Glutamatergic neuron (in vitro differentiated cells): Measurements from ENCODE around the gene PARP3. TPM values are rescaled to one million over a fixed set of nuclear protein-coding genes. Genes with fewer than 3 reads are reported as not detected.

Source experiments
- DNase-seq: peaks from one replicate; pipeline ENCODE4 v3.0.0; 2022
- H3K27ac Mint-ChIP-seq: one replicate; pipeline ENCODE4 v1.8.0; 2020; ENCODE audit warnings: mild to moderate bottlenecking, mixed read lengths, inconsistent platforms; ENCODE audit not compliant: unreplicated experiment
- H3K27me3 Mint-ChIP-seq: one replicate; pipeline ENCODE4 v1.8.0; 2020; ENCODE audit warnings: mild to moderate bottlenecking, moderate library complexity, mixed read lengths, inconsistent platforms; ENCODE audit not compliant: unreplicated experiment
- H3K36me3 Mint-ChIP-seq: one replicate; pipeline ENCODE4 v1.8.0; 2020; ENCODE audit warnings: mild to moderate bottlenecking, mixed read lengths, inconsistent platforms; ENCODE audit not compliant: unreplicated experiment
- H3K4me1 Mint-ChIP-seq: one replicate; pipeline ENCODE4 v1.8.0; 2020; ENCODE audit warnings: mild to moderate bottlenecking, low read depth, mixed read lengths, inconsistent platforms; ENCODE audit not compliant: unreplicated experiment
- H3K4me3 Mint-ChIP-seq: one replicate; pipeline ENCODE4 v1.8.0; 2020; ENCODE audit warnings: mild to moderate bottlenecking, mixed read lengths, inconsistent platforms; ENCODE audit not compliant: unreplicated experiment
- H3K9me3 Mint-ChIP-seq: one replicate; pipeline ENCODE4 v1.8.0; 2020; ENCODE audit warnings: mild to moderate bottlenecking, moderate library complexity, mixed read lengths, inconsistent platforms; ENCODE audit not compliant: unreplicated experiment
- total RNA-seq: library from RNA; stranded (reverse); fragmentation: NEBNext Ultra II Directional; extraction: Animal tissue kit (Norgen Biotek cat#: 25700); gene quantifications from one replicate; pipeline ENCODE4 v1.2.1, GENCODE V29; 2021; ENCODE audit not compliant: unreplicated experiment
- TF ChIP-seq, protein P1 (sequence below): fragments of 200-600 bp; sonication (generic); IDR thresholded peaks from one replicate; pipeline ENCODE4 v1.5.0; 2021; ENCODE audit not compliant: partially characterized antibody, unreplicated experiment

Gene PARP3
- total RNA-seq, 1 donor from 2014 or later: 3.8 TPM

DNA sequence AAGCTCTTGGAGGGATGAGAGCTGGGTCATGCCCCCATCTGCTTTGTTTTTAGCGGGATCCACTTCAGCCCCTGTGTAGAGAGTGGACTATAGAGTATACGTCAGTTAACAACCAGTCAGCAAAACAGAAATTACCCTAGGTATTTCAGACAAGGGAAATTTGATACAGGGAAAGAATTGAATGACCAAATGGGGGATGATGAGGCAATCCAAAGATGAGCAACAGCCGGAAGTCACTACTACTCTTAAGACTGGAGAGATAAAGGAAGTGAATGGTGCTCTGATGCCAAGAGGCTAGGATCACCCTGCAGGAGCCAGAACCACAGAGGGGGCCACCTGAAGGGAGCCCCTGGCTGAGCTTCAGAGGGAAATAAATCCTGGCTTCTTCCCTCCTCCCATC lies 11.3 kb downstream of the PARP3 start:
- Mint-ChIP-seq H3K4me3 (no peak overlapping the region), H3K27me3 (peaks cover 27% of the 10 kb centered on the region)
- TF ChIP-seq, protein P1, sequence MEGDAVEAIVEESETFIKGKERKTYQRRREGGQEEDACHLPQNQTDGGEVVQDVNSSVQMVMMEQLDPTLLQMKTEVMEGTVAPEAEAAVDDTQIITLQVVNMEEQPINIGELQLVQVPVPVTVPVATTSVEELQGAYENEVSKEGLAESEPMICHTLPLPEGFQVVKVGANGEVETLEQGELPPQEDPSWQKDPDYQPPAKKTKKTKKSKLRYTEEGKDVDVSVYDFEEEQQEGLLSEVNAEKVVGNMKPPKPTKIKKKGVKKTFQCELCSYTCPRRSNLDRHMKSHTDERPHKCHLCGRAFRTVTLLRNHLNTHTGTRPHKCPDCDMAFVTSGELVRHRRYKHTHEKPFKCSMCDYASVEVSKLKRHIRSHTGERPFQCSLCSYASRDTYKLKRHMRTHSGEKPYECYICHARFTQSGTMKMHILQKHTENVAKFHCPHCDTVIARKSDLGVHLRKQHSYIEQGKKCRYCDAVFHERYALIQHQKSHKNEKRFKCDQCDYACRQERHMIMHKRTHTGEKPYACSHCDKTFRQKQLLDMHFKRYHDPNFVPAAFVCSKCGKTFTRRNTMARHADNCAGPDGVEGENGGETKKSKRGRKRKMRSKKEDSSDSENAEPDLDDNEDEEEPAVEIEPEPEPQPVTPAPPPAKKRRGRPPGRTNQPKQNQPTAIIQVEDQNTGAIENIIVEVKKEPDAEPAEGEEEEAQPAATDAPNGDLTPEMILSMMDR: no peak

DNA sequence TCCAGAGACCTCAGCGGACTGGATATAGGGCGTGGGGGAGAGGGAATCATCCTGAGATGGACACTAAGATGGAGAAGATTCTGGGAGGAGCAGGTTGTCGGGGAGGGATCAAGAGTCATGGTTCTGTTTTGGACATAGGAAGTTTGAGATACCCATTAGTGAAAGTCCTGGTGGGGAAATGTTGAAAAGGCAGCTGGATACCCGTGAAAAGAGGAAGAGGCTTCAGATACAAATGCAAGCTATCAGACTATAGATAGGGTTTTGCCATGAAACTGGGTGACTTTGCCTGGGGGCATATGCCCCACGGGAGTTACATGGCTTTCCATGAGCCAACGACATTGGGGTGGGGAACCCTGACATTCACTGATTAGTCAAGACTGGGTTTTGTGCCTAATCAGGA lies 11.9 kb downstream of the PARP3 start:
- Mint-ChIP-seq H3K36me3 (peaks cover 5% of the 10 kb centered on the region), H3K27ac (peak overlapping the region; percentile 59), H3K4me3 (peak overlapping the region; percentile 65), H3K9me3 (peaks cover 31% of the 10 kb centered on the region), H3K4me1 (peaks cover 20% of the 10 kb centered on the region), H3K27me3 (peaks cover 24% of the 10 kb centered on the region)
- TF ChIP-seq, protein P1: no peak
- no peak for DNase-seq

More for the DNA sequence above, 11.3 kb downstream of the PARP3 start:
- Mint-ChIP-seq H3K9me3 (peaks cover 33% of the 10 kb centered on the region), H3K4me1 (peaks cover 20% of the 10 kb centered on the region), H3K36me3 (peaks cover 5% of the 10 kb centered on the region), H3K27ac (peak overlapping the region; percentile 10)
- DNase-seq: no peak

DNA sequence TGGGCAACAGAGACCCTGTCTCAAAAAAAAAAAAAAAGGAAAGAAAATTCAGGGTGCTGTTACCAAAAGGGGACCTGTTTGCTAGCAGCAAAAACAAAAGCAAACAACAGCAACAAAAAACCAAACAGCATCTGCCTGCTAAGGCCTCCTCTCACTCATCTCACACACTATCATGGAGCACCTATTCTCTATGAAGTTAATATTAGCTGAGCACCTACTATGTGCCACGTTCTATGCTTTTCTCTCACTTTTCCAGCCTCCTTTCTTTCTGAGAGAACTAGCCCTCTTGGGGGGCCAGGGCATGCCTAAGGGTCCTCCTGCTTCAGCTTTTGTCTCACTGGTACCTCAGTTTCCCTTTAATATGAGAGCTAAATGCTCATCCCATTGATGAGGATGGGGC lies 12.6 kb downstream of the PARP3 start:
- peaks cover 21% of the 10 kb centered on the region for H3K4me1 Mint-ChIP-seq
- peaks cover 24% of the 10 kb centered on the region for H3K27me3 Mint-ChIP-seq
- peaks cover 31% of the 10 kb centered on the region for H3K9me3 Mint-ChIP-seq
- H3K4me3 Mint-ChIP-seq: no peak overlapping the region
- no peak for DNase-seq
- TF ChIP-seq, protein P1: no peak
- H3K27ac Mint-ChIP-seq: no peak overlapping the region
- peaks cover 5% of the 10 kb centered on the region for H3K36me3 Mint-ChIP-seq

DNA sequence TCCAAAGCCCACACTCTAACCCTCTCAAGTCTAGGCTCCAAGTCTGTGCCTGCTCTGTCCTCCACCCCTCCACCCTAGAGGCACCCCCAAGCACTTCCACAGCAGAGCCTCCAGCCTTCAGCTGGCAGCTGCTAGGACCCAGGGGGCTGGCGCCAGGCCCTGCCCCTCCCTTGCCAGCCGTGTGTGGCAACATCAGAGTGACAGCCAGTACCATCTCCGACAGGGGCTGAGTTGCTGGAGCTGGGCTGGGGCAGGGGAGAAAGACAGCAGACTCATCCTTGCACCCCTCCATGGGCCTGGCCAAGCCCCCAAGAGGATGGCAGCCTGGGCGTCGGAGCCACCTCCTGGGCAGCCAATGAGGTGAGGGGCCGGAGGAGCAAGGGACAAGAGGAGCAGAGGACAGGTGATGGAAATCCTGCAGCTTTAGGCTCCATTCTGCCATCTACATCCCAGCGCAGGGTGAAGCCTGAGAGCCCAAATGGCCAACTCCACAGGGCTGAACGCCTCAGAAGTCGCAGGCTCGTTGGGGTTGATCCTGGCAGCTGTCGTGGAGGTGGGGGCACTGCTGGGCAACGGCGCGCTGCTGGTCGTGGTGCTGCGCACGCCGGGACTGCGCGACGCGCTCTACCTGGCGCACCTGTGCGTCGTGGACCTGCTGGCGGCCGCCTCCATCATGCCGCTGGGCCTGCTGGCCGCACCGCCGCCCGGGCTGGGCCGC lies 13.2 kb downstream of the PARP3 start, which contains the start of gene GPR62:
GPR62 (plus strand) TSS at position 207 of the 718 bp plus-strand sequence; CDS start at position 479, 272 bp downstream.
- Mint-ChIP-seq H3K27me3 (peaks cover 25% of the 10 kb centered on the region), H3K27ac (peak within 1 kb of the TSS; percentile 33), H3K9me3 (peaks cover 30% of the 10 kb centered on the region), H3K36me3 (peaks cover 5% of the 10 kb centered on the region), H3K4me1 (peaks cover 24% of the 10 kb centered on the region), H3K4me3 (no peak within 1 kb of the TSS)
- TF ChIP-seq, protein P1: no peak
- DNase-seq: no peak

DNA sequence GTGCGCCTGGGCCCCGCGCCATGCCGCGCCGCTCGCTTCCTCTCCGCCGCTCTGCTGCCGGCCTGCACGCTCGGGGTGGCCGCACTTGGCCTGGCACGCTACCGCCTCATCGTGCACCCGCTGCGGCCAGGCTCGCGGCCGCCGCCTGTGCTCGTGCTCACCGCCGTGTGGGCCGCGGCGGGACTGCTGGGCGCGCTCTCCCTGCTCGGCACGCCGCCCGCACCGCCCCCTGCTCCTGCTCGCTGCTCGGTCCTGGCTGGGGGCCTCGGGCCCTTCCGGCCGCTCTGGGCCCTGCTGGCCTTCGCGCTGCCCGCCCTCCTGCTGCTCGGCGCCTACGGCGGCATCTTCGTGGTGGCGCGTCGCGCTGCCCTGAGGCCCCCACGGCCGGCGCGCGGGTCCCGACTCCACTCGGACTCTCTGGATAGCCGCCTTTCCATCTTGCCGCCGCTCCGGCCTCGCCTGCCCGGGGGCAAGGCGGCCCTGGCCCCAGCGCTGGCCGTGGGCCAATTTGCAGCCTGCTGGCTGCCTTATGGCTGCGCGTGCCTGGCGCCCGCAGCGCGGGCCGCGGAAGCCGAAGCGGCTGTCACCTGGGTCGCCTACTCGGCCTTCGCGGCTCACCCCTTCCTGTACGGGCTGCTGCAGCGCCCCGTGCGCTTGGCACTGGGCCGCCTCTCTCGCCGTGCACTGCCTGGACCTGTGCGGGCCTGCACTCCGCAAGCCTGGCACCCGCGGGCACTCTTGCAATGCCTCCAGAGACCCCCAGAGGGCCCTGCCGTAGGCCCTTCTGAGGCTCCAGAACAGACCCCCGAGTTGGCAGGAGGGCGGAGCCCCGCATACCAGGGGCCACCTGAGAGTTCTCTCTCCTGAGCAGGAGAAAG lies 14.0 kb downstream of the PARP3 start:
- Mint-ChIP-seq H3K4me1 (peaks cover 28% of the 10 kb centered on the region), H3K27ac (no peak overlapping the region), H3K27me3 (peaks cover 31% of the 10 kb centered on the region), H3K4me3 (peak overlapping the region; percentile 46), H3K9me3 (peaks cover 34% of the 10 kb centered on the region), H3K36me3 (peaks cover 5% of the 10 kb centered on the region)
- peak; percentile 71 for DNase-seq
- TF ChIP-seq, protein P1: peak; percentile 66
